Fibroblast of skin of right quadriceps (primary cell): ENCODE data around the gene GPRC5C.

Source experiments
- DNase-seq: peaks from one replicate; pipeline ENCODE4 v3.0.0-alpha.2; 2013

The GPRC5C gene

DNA sequence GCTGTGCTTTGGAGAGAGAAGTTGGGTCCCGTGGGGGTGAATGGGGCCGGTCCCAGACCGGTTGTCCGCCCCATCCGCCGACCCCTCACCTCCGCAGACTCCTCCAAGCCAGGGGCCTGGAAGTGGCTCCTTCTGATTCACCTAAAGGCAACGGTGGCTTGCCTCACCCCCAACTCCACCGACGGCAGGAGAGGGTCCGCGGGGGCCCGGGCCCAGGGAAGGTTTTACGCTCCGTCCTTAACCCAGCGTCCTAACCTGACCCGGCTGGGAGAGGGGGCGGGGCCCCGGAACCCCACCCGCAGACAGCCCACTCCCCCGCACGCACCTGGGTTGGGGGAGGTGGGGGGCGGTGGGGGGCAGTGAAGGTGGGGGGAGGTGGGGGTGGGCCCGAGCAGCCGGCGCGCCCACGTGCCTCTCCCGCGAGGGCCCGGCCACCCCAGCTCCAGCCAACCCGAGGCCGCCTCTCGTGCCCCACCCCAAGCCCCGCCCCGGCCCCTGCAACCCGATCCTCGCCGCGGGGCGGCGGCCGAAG is 21.8 kb downstream of the GPRC5C start:
- no peak for DNase-seq

DNA sequence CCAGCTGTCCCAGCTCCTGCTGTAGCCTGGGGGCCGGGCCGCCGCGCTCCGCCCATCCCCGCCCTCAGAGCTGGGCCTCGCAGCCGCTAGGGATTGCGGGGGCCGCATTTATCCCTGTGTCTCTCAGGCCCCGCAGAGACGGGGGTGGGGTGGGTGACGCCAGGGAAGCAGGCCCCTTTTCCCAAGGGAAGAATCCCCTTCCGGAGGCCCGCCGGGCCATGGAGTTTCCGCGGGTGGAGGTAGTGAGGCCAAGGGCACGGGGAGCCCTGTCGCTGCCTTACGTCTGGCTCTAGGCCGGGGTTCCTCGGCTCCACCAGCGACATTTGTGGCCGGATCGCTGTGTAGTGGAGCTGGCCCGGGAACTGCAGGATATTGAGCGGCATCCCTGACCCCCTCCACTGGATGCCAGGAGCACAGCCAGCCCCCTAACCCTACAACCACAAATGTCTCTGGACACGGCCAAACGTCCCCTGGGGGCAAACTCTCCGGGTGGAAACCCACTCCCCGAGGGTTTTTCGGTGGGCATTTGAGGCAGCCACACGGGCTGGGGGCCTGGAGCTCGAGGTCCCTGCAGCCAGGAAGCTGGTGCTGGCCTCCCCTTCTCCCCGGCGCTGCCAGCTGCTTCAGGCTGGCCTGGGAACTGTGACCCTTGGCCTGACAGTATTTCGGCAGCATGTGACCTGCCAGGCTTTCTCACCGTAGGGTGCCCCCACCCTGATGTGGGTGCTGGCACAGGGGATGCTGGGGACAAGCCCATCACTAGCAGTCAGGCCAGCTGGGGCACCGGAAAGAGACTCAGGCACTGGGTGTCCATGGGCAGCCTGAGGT is 22.5 kb downstream of the GPRC5C start:
- peak; percentile 79 for DNase-seq

DNA sequence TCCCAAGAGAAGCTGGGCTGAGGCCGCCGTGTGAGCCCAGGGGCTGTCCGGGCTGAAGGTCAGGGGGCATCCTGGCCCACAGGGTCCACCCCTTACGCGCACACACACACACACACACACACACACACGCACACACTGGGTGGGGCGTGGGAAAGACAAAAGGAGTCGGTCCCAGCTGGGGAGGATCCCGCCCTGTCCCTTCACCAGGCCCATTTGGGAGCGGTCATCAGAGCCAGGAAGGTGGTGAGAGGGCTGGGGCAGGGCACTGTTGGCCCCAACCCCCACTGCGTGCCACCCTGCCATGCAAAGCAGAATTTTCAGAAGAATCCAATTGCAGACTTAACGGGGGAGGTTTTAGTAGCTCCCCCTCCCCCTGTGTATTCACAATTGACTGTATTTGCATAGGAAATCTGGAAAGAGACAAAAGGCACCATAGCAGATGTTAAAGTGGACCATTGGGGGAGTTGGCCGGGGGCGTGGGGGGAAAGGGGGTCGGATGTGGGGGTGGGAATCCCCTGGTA is 23.2 kb downstream of the GPRC5C start:
- DNase-seq: no peak

DNA sequence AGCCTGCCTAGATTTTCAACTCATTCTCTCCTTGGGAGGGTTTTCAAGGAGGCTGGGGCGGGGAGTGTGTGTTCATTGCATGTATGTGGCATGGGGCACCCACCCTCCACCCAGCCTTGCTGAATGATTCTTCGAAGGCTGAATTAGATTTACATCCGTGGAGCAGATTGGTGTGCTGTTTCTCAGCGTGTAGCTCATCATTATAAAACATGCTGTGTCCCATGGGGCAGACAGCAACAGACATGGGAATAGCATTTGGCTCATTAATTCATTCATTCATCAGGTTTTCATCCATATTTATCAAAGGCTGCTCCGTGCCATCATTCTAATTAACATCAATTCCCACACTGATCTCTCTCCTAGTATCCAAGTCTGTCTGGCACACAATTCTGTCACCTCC is 23.9 kb downstream of the GPRC5C start:
- no peak for DNase-seq

DNA sequence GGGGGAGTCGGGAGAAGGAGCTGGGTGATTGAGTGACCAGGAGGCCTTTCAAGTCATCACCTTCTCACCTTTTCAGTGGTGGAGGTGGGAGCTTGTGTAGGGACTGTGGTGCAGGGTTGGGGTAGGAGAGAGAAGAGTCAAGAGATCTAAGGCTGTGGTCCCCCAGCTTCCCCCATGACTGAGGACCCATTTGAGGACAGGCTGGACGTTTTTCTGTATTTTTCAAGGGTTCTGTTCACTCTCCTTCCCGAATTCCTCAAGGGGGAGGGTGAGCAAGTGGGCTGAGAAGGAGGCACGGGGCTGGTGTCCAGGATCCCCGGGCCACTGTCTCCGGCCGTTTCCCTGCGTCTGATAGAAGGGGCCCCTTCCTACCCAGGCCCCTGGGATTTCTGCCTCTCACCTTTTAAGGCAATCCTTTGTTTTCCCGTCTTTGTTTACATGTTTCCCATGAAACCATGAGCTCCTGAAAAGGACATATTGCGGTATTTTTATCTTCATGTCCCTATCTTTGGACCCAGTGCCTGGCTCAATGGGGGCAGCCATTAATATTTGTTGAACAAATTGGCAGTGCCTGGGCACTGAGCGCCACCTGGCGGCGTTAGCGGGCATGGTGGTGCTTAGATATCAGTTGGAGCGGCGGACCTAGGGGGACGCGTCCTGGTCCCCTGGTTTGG is 25.4 kb downstream of the GPRC5C start:
- DNase-seq: peak; percentile 55

DNA sequence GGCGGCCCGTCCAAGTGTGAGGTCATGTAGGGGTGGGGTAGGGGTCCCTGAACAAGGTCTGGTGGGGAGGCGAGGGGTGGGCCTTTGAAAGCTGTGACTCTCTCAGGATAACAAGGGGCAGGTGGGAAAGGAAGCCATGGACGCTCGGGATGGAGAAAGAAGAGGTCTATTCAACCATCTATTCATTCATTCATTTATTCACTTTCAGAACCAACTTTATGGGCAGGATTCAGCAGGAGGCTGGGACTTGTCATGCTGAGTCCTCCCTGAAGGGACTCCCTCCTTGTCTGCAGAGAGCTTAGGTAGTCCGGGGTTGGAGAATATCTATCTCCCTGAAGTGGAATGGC is 25.9 kb downstream of the GPRC5C start:
- DNase-seq: no peak

DNA sequence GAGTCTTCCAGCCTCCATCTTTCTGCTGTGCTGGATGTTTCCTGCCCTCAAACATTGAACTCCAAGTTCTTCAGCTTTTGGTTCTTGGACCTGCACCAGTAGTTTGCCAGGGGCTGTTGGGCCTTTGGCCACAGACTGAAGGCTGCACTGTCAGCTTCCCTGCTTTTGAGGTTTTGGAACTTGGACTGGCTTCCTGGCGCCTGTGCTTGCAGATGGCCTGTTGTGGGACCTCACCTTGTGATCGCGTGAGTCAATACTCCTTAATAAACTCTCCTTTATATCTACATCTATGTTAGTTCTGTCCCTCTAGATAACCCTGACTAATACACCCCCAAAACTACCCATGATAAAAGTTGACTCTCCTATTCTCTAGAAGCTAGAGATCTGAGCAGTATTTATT is 26.9 kb downstream of the GPRC5C start:
- DNase-seq: no peak

DNA sequence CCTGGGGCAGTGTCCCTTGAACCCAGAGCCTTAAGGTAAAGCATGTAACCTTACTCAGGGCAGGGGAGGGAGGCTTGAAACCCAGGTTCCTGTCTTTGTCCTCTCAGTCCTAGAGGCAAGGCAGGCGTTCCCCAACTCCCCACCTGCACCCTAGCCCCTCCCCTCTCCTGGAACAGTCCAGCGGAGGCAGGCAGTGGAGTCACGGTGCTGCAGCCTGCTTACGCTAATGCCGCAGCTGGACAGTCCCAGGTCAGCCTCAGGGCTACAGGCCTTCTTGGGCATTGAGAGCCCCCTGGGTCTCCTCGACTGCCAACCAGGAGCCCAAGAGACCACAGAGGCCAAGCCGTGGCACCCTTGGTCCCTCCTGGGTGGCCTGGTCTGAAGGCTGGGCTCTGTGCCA is 27.7 kb downstream of the GPRC5C start:
- no peak for DNase-seq

DNA sequence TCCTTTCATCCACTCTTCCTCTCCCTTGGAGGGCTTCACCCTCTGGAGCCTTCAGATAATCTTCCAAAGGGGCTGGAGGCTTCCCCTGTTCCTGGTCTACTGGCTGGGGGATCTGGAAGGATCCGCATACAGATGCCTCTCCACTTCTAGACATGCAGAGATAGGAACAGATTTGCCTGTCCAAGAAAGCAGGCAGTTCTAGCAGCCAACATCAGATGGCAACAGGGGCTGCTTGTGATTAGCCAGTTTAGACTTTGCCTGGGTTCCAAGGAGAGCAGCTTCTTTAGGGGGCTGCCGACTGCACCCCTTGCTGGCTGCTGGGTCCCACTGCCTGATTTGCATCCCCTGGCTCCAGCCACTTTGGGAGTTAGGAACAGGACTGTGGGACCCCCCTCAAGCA is 28.4 kb downstream of the GPRC5C start:
- DNase-seq: no peak

DNA sequence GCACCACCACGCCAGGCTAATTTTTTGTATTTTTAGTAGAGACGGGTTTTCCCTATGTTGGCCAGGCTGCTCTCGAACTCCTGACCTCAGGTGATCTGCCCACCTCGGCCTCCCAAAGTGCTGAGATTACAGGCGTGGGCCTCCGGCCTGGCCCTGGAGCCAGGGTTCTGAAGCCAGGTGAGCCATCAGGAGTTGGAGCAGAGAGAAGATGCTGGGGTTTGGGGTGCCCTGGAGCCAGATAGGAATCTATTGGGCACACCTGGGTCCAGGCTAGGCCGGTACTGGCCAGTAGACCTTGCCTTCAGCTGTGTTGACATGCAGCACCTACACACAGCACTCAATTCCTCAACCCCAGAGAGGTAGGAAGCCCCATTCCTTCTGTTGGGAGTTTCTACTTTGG is 29.1 kb downstream of the GPRC5C start:
- DNase-seq: no peak

DNA sequence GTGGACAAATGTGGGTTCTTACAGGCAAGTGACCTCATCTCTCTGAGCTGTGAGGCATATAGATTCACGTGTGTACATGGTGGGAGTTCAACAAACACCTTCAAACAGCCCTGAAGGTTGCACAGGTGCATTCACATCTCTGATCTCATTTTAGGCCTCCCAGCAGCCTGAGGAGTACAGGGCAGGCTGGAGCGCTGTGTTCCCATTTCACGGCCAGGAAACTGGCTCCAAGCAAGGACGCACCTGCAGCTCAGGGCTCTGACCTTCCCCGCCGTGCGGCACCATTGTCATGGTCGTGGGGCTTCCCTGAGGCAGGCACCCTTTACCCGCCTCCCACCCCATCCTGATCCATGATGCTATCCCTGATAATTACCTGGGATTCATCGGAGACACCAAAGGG is 29.7 kb downstream of the GPRC5C start:
- no peak for DNase-seq

DNA sequence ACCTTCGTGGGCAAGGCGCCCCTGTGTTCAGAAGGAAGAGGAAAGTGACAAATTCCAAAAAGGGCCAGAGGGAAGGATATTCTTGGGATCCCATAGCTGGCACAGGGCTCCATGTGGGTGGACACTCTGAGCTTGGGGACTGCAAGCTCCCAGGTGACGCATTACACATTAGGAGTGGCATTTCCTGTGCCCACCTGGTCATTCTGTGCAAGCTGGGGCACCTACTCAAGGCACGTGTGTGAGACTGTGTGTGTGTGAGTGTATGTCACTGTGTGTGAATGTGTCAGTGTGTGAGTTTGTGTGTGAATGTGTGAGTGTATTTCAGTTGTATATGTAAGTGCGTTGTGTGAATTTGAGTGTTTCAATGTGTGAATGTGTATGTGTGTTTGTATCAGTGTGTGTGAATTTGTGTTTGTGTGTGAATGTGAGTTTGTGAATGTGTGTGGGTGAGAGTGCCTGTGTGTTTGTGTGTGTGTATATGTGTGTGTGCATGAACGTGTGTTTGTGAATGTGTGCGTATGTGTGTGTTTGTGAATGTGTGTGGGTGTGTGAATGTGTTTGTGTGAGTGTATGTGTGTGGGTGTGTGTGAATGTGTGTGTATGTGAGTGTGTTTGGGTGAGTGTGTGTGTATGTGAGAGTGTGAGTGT is 33.0 kb downstream of the GPRC5C start:
- no peak for DNase-seq

DNA sequence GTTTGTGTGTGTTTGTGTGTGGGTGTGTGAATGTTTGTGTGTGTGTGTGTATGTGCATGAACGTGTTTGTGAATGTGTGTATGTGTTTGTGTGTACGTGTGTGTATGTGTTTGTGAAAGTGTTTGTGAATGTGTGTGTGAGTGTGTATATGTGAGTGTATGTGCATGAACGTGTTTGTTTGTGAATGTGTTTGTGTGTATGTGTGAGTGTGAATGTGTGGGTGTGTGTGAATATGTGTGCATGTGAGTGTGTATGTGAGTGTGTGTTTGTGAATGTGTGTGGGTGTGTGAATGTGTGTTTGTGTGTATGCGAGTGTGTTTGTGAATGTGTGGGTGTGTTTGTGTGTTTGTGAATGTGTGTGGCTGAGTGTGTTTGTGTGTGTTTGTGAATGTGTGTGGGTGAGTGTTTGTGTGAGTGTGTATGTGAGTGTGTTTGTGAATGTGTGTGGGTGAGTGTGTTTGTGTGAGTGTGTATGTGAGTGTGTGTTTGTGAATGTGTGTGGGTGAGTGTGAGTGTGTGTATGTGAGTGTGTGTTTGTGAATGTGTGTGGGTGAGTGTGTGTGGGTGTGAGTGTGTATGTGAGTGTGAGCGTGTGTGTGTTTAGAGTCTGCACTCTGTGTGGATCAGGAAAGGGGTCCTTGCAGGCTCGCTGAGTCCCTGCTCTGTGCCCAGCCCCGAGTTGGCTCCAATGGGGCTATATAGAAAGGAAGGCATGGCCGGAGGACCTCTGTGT is 33.7 kb downstream of the GPRC5C start:
- no peak for DNase-seq

DNA sequence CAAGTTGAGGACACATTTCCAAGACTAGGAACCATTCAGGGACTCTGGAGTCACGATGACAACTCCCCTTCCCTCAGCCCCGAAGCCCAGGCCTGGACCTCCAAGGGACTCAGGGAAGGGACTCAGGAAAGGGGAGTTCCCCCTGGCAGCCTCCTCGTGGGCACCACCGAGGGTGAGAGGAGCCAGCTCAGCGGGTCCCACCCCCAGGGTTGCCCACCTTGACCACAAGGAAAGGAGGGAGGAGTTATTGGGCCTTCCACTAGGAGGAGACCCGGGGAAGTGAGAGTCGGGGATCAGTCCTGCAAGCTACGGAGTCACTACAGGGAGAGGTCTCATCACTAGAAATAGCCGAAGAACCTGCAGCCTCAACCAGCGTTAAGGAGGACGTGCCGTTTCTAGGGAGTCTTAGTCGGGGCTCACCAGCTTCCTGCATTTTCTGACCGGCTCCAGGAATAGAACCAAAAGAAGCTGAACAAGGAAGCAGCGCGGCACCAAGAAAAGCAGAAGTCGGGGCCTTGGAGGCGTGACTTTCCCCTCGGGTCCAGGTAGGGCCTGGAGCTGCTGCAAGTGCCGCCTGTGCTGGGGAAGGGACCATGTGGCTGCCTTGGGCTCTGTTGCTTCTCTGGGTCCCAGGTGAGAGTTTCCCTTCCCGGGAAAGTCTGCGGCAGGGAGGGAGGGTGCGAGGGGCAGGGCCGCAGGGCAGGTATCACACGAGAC is 34.4 kb downstream of the GPRC5C start, which contains the start of gene CD300A:
TSS of gene CD300A (plus strand) at position 524 of the 717 bp plus-strand sequence. CDS start at position 594, 70 bp downstream.
- DNase-seq: no peak

DNA sequence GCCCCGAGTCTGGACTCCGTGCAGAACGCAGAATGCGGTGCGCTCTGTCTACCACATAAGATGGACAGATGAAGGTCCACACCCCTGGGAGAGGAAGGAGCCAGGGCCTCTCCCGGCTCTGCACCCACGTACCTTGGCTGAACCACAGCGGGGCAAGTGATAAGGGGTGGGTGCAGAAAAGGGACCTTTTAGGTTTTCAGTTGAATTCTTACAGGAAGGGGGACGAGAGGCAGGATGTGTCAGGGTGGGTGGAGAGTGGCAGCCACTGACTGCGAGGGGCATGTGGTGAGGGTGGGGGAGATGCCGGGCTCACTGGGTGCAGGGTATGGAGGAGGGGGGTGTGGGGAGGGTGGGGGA is 34.9 kb downstream of the GPRC5C start:
- no peak for DNase-seq

DNA sequence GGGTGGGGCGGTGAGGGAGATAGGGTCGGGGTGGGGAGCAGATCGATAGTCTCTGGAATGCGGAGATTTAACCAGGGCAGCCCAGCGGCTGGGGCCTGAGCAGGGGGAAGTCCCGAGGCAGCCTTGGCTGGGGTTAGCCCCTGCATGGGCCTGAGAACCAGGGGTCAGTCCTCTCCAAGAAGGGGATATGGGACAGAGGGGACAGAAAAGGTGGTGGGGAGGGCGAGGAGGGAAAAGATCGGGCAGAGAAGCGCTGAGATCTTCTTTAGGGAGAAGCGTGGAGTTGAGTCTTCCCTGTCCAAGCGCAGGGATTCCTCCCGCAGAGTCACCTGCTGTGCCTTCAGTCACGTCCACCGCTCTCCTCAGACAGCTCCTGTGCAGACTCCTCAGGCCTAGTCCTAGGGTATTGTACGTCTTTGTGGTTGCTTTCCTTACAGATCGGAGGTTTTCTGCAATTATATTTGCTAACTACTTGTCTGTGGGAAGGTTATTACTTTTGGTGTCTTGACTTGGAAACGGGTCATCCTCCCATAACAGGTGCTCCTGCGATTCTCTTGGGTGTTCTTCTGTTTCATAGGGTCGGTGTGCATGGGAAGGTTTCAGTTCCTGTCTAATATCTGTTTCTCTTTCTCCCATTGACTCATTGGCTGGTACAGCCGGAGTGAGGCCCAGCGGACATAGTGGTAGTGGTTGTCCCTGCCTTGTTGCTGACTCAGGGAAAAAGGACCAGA is 35.5 kb downstream of the GPRC5C start:
- no peak for DNase-seq

DNA sequence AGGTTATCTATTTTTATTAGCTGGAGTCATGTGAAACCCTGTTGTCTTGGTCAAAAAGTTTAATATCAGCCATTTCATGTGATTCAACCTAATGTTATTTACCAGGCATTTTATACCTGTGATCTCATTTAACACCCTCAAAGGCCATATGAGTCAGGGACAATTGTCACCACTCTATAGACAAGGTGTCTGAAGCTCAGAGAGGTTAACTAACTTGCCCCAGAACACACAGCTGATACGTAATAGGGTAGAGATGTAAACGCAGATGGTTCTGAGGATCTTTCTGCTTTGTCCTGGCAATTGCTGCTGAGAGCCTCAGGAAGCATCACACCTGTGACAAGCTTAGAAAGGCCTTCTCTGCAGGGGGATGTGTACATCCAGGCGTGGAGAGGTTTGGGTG is 39.5 kb downstream of the GPRC5C start:
- DNase-seq: no peak

DNA sequence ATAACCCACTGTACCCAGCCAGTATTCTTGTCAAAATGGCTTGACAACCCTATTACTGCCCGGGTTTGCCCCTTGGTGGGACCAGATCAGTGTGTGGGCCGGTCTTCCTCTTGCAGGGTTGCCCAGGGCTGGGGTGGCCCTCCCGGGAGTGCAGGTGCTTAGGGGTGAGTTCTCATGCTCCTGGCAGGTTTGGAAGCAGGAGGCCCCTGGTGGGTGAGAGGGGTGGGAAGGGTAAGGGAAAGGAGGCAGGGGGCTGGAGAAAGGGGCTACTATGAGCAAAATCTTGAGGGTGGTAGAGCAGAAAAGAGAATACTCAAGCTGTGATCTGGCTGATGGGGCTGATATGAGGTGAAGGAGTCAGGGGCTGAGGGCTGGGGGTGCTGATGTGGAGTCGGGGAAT is 41.0 kb downstream of the GPRC5C start:
- no peak for DNase-seq

DNA sequence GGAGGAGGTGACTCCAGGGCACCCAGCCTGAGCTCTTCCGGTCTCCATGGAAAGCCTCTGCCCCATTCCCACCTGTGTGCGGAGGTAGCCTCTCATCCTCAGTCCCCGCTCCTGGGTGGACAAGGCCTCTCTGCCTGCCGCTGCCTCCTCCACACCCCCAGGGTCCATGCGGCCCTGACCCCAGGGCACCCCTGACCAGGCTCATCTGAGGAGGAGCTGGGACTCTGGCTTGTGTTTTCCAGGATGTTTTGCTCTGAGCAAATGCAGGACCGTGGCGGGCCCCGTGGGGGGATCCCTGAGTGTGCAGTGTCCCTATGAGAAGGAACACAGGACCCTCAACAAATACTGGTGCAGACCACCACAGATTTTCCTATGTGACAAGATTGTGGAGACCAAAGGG is 41.4 kb downstream of the GPRC5C start:
- no peak for DNase-seq

DNA sequence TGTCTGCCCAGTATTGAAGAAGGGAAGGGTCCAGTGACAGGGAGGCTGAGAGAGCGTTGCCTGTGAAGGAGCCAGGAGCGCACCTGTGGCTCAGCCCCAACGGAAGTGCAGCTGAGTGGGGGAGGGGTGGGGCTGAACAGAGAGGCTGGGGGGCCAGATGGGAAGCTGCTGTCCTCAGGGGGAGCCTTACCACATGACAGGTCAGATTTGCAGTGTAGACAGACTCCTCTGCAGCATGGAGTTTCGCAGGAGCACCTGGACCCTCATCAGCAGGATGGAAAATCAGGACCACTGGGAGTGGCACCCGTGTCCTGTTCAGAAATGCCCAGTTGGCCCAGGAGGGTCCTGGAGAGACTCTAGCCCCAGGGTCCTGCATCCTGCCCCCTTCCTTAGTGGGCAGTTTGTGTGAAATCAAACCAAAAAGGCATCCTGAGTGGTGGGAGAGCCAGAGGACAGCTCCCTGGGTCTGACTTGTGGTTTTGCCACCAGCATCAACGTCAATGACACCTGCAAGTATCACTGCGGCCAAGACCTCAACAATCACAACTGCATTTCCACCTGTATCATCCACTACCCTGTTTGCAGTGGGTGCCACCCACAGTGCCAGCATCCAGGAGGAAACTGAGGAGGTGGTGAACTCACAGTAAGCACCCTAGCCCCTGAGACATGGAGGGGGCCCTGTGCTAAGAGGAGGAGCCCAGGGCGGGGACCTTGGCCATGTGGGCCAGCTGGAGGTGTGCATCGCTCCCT is 42.3 kb downstream of the GPRC5C start:
- DNase-seq: no peak

DNA sequence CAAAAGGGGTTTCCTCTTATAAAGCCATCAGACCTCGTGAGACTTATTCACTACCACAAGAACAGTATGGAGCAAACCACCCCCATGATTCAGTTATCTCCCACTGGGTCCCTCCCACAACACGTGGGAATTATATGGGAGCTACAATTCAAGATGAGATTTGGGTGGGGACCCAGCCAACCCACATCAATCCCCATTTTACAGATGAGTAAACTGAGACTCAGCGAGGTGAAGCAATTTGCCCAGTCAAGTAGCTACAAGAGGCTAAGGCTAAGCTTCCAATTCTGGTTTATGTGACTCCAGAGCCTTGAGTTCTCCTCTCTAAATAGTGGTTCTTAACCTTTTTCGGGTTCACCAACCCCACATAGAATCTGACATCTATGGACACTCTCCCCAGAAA is 43.3 kb downstream of the GPRC5C start:
- DNase-seq: no peak
